Fibroblast of mammary gland (primary cell): ENCODE data around the gene DAO.

Experiments
- DNase-seq: peaks from one replicate; pipeline ENCODE4 v3.0.0-alpha.2; 2010; ENCODE audit warnings: low read depth
- H3K4me3 ChIP-seq: 2 replicates; pipeline ENCODE4 v1.5.1; 2011; ENCODE audit warnings: low read depth, mild to moderate bottlenecking, low read length, moderate library complexity; ENCODE audit not compliant: control insufficient read depth
- TF ChIP-seq, protein P1 (sequence below): conservative IDR thresholded peaks from 2 replicates; pipeline ENCODE4 v1.5.1; 2011; ENCODE audit warnings: low read depth, low read length, inconsistent platforms; ENCODE audit not compliant: control insufficient read depth, insufficient read depth

Gene DAO

DNA sequence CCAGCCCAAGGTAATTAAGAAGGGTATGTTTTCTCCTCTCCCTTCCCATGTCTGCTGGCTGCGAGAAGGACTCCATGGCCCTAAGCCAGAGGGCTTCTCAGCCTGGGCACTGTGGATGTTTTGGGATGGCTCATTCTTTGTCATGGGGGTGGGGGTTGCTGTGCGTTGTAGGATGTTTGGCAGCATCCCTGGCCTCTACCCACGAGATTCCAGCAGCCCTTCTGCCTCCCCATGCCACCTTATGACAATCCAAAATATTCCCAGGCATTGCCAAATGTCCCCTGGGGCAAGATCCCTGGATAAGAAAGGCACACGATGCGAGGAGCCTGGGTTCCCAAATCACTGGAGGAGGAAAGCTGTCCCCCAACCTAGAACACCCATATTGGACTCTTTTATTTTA is 36.4 kb downstream of the DAO start:
- TF ChIP-seq, protein P1, sequence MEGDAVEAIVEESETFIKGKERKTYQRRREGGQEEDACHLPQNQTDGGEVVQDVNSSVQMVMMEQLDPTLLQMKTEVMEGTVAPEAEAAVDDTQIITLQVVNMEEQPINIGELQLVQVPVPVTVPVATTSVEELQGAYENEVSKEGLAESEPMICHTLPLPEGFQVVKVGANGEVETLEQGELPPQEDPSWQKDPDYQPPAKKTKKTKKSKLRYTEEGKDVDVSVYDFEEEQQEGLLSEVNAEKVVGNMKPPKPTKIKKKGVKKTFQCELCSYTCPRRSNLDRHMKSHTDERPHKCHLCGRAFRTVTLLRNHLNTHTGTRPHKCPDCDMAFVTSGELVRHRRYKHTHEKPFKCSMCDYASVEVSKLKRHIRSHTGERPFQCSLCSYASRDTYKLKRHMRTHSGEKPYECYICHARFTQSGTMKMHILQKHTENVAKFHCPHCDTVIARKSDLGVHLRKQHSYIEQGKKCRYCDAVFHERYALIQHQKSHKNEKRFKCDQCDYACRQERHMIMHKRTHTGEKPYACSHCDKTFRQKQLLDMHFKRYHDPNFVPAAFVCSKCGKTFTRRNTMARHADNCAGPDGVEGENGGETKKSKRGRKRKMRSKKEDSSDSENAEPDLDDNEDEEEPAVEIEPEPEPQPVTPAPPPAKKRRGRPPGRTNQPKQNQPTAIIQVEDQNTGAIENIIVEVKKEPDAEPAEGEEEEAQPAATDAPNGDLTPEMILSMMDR: no peak
- no peak for DNase-seq
- no peak overlapping the region for H3K4me3 ChIP-seq

DNA sequence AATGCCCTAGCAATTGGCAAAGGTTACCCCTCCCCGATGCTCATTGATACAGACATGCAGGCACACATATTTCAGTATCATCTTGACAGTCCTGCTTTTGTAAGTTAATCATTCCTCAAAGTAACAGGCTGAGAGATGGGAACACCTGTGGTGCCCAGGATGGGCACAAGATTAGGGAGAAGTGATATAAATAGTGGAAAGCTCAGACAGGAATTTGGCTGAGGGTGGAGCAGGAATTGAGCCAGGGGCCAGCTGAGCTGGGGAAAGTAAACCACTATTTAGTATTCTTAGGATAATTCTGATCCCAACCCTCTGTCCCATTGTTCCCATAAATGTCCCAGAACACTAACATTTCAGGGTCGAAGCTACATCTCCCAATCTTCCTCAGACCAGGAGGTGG is 38.3 kb downstream of the DAO start:
- TF ChIP-seq, protein P1: no peak
- H3K4me3 ChIP-seq: no peak overlapping the region
- no peak for DNase-seq

DNA sequence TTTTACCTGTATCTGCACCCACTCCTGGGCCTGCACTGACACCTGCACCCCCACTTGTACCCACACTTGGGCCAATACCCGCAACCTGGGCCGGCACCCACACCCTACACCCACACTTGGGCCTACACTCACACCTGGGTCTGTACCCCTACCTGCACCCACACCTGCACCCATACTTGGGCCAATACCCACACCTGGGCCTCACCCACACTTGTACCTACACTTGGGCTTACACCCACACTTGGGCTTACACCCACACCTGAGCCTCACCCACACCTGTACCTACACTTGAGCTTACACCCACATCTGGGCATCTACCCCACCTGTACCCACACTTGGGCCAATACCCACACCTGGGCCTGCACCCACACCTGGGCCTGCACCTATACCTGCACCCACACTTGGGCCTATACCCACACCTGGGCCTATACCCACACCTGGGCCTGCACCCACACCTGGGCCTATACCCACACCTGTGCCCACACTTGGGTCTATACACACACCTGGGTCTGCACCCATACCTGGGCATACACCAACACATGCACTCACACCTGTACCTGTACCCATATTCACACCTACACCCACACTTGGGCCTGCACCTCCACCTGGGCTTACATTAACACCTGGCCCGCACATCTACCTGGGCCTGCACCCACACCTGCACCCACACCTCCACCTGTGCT is 39.2 kb downstream of the DAO start:
- no peak for DNase-seq
- H3K4me3 ChIP-seq: no peak overlapping the region
- TF ChIP-seq, protein P1: no peak

DNA sequence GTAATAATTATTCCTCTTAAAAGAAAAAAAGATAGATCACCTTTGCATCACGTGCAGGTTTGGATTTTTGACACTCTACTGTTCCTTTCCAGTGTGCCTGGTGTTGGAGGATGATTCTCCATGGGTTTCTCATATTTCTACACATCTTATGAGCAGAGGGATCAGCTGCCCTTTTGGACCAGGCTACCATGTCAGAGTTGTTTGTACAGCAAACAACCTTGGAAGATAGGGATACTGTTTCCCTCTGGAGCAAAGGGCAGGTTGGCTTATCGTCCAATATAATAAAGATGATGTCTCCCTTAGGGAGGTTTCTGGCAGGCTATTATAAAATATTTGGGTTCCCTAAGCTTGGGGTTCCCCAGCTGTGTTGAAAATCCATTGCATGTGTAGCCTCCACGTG is 42.1 kb downstream of the DAO start:
- TF ChIP-seq, protein P1: no peak
- no peak overlapping the region for H3K4me3 ChIP-seq
- DNase-seq: no peak

DNA sequence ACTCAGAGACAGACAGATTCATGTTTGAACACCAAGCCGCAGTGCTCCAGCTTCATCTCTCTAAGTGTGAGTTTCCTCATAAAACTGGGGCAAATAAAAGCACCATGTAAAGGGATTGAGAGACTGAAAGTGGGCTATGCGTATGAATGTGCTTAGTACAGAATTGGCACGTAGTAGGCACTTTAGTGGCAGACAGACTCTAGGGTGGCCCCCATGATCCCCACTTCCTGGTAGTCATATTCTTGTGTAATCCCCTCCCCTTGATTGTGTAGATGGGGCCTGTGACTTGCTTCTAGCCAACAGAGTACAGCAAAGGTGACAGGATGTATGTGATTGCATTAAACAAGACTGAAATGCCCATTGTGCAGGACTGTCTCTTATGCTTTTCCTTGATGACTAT is 43.0 kb downstream of the DAO start:
- DNase-seq: no peak
- H3K4me3 ChIP-seq: no peak overlapping the region
- TF ChIP-seq, protein P1: no peak

DNA sequence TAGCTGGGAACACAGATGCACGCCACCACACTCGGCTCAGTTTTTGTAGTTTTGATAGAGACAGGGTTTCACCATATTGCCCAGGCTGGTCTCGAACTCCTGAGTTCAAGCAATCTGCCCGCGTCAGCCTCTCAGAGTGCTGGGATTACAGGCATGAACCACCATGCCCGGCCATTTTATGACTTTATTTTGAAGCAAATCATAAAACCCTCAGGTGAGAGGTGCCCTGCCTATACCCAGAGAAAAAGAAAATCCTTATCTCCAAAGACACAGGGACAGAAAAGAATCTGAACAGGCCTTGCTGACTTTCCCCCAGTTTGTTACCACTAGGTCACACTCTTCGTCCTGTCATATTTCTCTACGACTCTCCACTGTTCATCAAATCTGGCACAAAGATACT is 48.8 kb downstream of the DAO start:
- no peak for DNase-seq
- TF ChIP-seq, protein P1: no peak
- no peak overlapping the region for H3K4me3 ChIP-seq

DNA sequence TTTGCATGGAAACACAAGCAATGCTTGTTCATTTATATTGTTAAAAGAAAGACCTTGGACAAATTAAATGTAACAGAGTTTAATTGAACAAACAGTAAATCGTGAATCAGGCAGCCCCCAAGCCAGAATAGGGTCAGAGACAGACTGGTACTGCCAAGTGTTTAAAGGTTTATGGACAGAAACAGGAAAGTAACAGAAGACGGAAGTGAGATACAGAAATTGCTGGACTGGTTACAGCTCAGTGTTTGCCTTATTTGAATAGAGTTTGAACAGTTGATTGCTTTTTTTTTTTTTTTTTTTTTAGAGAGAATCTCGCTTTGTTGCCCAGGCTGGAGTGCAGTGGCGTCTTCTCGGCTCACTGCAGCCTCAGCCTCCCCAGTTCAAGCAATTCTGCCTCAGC is 50.3 kb downstream of the DAO start:
- no peak overlapping the region for H3K4me3 ChIP-seq

More for the DNA sequence above, 50.3 kb downstream of the DAO start:
- TF ChIP-seq, protein P1: no peak
- DNase-seq: no peak
